Peyer's patch (tissue), 4 donors: Measurements from ENCODE around the gene GSTA4. TPM values are rescaled to one million over a fixed set of nuclear protein-coding genes. Genes with fewer than 3 reads are reported as not detected.
A peak's percentile ranks its signal among the peaks of the same experiment; 100 is the strongest.

Source experiments
- DNase-seq, 3 donors: peaks; one replicate each; pipeline ENCODE4 v3.0.0-alpha.2; 2017 to 2019
- H3K27ac ChIP-seq, 4 donors: fragments of 200-600 bp; sonication (generic); one replicate each; pipeline ENCODE4 v1.5.1; 2016 to 2019
- H3K27me3 ChIP-seq, 2 donors: fragments of 200-600 bp; sonication (generic); one replicate each; pipeline ENCODE4 v1.5.1; 2019
- H3K36me3 ChIP-seq, 3 donors: fragments of 200-600 bp; sonication (generic); one replicate each; pipeline ENCODE4 v1.5.1; 2016 to 2019
- H3K4me1 ChIP-seq, 4 donors: fragments of 200-600 bp; sonication (generic); one replicate each; pipeline ENCODE4 v1.5.1; 2016 to 2019
- H3K4me3 ChIP-seq, 4 donors: fragments of 200-600 bp; sonication (generic); 1 replicate in 3 of 4; 2 replicates in 1 of 4; pipeline ENCODE4 v1.5.1; 2016 to 2019; ENCODE audit warnings: mild to moderate bottlenecking in 1 of 4
- H3K9me3 ChIP-seq, 4 donors: fragments of 200-600 bp; sonication (generic); one replicate each; pipeline ENCODE4 v1.5.1; 2016 to 2019; ENCODE audit warnings: mild to moderate bottlenecking in 1 of 4
- POLR2A ChIP-seq, 2 donors: fragments of 450-650 bp; IDR thresholded peaks; one replicate each; pipeline ENCODE4 v1.5.1; 2017; ENCODE audit warnings: antibody characterized with exemption in 2 of 2, mild to moderate bottlenecking in 2 of 2, moderate library complexity in 2 of 2
- total RNA-seq, 4 donors: library from RNA; depleted of rRNA; stranded (reverse); fragments of >200 nt; gene quantifications; one replicate each; pipeline ENCODE4 v1.1.0, GENCODE V29; 2016
- TF ChIP-seq, protein P1 (sequence below), 6 experiments: fragments of 450-650 bp in 4 of 6; fragments of 200-600 bp in 2 of 6; sonication (generic) in 1 of 6; IDR thresholded peaks; one replicate each; pipeline ENCODE4 v1.5.1; 2017 to 2019; ENCODE audit warnings: antibody characterized with exemption in 6 of 6, mild to moderate bottlenecking in 3 of 6, moderate library complexity in 1 of 6

Gene GSTA4
- total RNA-seq, 4 donors from 2014 or later: 13.9 to 17.9 (median 15.0) TPM

- TF ChIP-seq POLR2A (IDR thresholded peaks at IDR 0.05): no peak
- TF ChIP-seq, protein P1, sequence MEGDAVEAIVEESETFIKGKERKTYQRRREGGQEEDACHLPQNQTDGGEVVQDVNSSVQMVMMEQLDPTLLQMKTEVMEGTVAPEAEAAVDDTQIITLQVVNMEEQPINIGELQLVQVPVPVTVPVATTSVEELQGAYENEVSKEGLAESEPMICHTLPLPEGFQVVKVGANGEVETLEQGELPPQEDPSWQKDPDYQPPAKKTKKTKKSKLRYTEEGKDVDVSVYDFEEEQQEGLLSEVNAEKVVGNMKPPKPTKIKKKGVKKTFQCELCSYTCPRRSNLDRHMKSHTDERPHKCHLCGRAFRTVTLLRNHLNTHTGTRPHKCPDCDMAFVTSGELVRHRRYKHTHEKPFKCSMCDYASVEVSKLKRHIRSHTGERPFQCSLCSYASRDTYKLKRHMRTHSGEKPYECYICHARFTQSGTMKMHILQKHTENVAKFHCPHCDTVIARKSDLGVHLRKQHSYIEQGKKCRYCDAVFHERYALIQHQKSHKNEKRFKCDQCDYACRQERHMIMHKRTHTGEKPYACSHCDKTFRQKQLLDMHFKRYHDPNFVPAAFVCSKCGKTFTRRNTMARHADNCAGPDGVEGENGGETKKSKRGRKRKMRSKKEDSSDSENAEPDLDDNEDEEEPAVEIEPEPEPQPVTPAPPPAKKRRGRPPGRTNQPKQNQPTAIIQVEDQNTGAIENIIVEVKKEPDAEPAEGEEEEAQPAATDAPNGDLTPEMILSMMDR (IDR thresholded peaks at IDR 0.05): no peak
- Histone ChIP-seq H3K36me3 (peaks cover 0 to 46% (median 0%) of the 10 kb centered on the region in 3 donors), H3K4me3 (no peak overlapping the region), H3K9me3 (no peaks in the 10 kb centered on the region), H3K27ac (no peak overlapping the region), H3K27me3 (no peaks in the 10 kb centered on the region), H3K4me1 (peaks cover 0 to 4% (median 0%) of the 10 kb centered on the region in 4 donors)
- DNase-seq: no peak
Observed at GRCh38 chr6:53041356-53041755, 46.3 kb upstream of the GSTA4 start.

- TF ChIP-seq, protein P1 (IDR thresholded peaks at IDR 0.05): no peak
- TF ChIP-seq POLR2A (IDR thresholded peaks at IDR 0.05): no peak
- Histone ChIP-seq H3K27ac (no peak overlapping the region), H3K36me3 (peaks cover 0 to 57% (median 0%) of the 10 kb centered on the region in 3 donors), H3K27me3 (no peaks in the 10 kb centered on the region), H3K4me1 (peaks cover 0 to under 1% (median 0%) of the 10 kb centered on the region in 4 donors), H3K9me3 (no peaks in the 10 kb centered on the region), H3K4me3 (no peak overlapping the region)
- DNase-seq: no peak
Observed at GRCh38 chr6:53038596-53038995, 43.5 kb upstream of the GSTA4 start.

- DNase-seq: no peak
- TF ChIP-seq POLR2A (IDR thresholded peaks at IDR 0.05): no peak
- TF ChIP-seq, protein P1 (IDR thresholded peaks at IDR 0.05): no peak
- Histone ChIP-seq H3K4me3 (no peak overlapping the region), H3K36me3 (peaks cover 0 to 58% (median 0%) of the 10 kb centered on the region in 3 donors), H3K4me1 (no peaks in the 10 kb centered on the region), H3K27ac (no peak overlapping the region), H3K27me3 (no peaks in the 10 kb centered on the region), H3K9me3 (no peaks in the 10 kb centered on the region)
Observed at GRCh38 chr6:53038141-53038540, 43.1 kb upstream of the GSTA4 start.

GRCh38 chr6:53035549-53036213 is 40.6 kb upstream of the GSTA4 start:
- TF ChIP-seq, protein P1 (IDR thresholded peaks at IDR 0.05): no peak
- TF ChIP-seq POLR2A (IDR thresholded peaks at IDR 0.05): no peak
- no peaks in the 10 kb centered on the region for H3K4me1 ChIP-seq
- no peak overlapping the region for H3K27ac ChIP-seq
- no peaks in the 10 kb centered on the region for H3K9me3 ChIP-seq
- H3K36me3 ChIP-seq: peaks cover 0 to 72% (median 0%) of the 10 kb centered on the region in 3 donors
- no peak overlapping the region for H3K4me3 ChIP-seq
- no peak for DNase-seq
- no peaks in the 10 kb centered on the region for H3K27me3 ChIP-seq

DNA sequence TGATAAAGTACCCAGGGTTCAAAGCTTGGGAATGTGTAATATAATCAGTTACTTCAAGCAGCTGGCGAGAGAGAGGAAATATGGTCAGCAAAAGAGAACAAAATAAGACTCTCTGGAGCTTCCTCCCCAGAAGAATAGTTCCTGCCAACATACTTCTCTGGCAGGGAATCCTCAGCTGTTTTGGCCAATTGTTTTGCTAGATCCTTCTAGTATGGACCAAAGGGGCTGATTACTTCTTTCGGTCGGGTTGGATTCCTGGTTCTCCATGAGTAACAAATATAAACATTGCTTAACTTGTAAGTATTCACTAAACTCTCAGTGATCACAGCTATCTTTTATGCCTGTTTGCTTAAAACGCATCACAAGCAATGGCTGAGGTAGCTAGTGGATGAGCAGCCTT is 38.7 kb upstream of the GSTA4 start:
- H3K36me3 ChIP-seq: peaks cover 0 to 68% (median 0%) of the 10 kb centered on the region in 3 donors
- DNase-seq: no peak
- TF ChIP-seq POLR2A (IDR thresholded peaks at IDR 0.05): no peak
- TF ChIP-seq, protein P1 (IDR thresholded peaks at IDR 0.05): no peak
- peak overlapping the region in 2 of 4 donors; percentile 8 to 62 for H3K27ac ChIP-seq
- H3K27me3 ChIP-seq: no peaks in the 10 kb centered on the region
- no peaks in the 10 kb centered on the region for H3K9me3 ChIP-seq
- H3K4me3 ChIP-seq: no peak overlapping the region
- no peaks in the 10 kb centered on the region for H3K4me1 ChIP-seq
